Uterus (tissue), 4 donors: ENCODE results near the gene SMC1A. TPM values are rescaled to one million over a fixed set of nuclear protein-coding genes. Genes with fewer than 3 reads are reported as not detected.

Experiments used
- DNase-seq, 2 donors: peaks; one replicate each; pipeline ENCODE4 v3.0.0-alpha.2; 2019 to 2020
- H3K27ac ChIP-seq, 2 donors: fragments of 200-600 bp; sonication (generic); 1 replicate in 1 of 2; 2 replicates in 1 of 2; pipeline ENCODE4 v1.5.1; 2016 to 2018
- H3K27me3 ChIP-seq, 2 donors: fragments of 200-600 bp; sonication (generic); one replicate each; pipeline ENCODE4 v1.5.1; 2018 to 2019; ENCODE audit warnings: control low read depth in 1 of 2
- H3K36me3 ChIP-seq, 2 donors: fragments of 200-600 bp; sonication (generic); one replicate each; pipeline ENCODE4 v1.5.1; 2019; ENCODE audit warnings: control low read depth in 1 of 2
- H3K4me1 ChIP-seq, 2 donors: fragments of 200-600 bp; sonication (generic); one replicate each; pipeline ENCODE4 v1.5.1; 2018 to 2019; ENCODE audit warnings: control low read depth in 1 of 2
- H3K4me3 ChIP-seq, 2 donors: fragments of 200-600 bp; sonication (generic); 1 replicate in 1 of 2; 2 replicates in 1 of 2; pipeline ENCODE4 v1.5.1; 2018 to 2019; ENCODE audit warnings: mild to moderate bottlenecking in 1 of 2
- H3K9me3 ChIP-seq, 2 donors: fragments of 200-600 bp; sonication (generic); one replicate each; pipeline ENCODE4 v1.5.1; 2019; ENCODE audit warnings: control low read depth in 1 of 2
- POLR2A ChIP-seq, 2 donors: fragments of 450-650 bp; IDR thresholded peaks; one replicate each; pipeline ENCODE4 v1.6.1; 2016; ENCODE audit warnings: antibody characterized with exemption in 2 of 2, mild to moderate bottlenecking in 1 of 2, moderate library complexity in 1 of 2
- intact Hi-C: fragments of 100-400 bp; cut with DNase I; formaldehyde crosslinking; loops from one replicate; pipeline ENCODE4 v1.15.1; 2023; ENCODE audit warnings: low total_unique reads
- total RNA-seq, 4 donors: library from RNA; depleted of rRNA in 3 of 4; stranded (reverse); fragments of >200 nt in 3 of 4; gene quantifications; one replicate each; pipeline versions ENCODE4 v1.1.0 to v1.2.4, GENCODE V29; 2014 to 2023
- TF ChIP-seq, protein P1 (sequence below), 4 experiments: fragments of 200-600 bp in 2 of 4; fragments of 450-650 bp in 2 of 4; sonication (generic) in 2 of 4; IDR thresholded peaks; one replicate each; pipeline ENCODE4 v1.5.1; 2016 to 2019; ENCODE audit warnings: antibody characterized with exemption in 4 of 4, mild to moderate bottlenecking in 2 of 4, moderate library complexity in 1 of 4
- donor health status: DM: yes; HTN: yes; CAD: no.

SMC1A gene
- total RNA-seq, 4 donors from 2014 or later = 34.8 to 85.5 (median 40.8) TPM

DNA sequence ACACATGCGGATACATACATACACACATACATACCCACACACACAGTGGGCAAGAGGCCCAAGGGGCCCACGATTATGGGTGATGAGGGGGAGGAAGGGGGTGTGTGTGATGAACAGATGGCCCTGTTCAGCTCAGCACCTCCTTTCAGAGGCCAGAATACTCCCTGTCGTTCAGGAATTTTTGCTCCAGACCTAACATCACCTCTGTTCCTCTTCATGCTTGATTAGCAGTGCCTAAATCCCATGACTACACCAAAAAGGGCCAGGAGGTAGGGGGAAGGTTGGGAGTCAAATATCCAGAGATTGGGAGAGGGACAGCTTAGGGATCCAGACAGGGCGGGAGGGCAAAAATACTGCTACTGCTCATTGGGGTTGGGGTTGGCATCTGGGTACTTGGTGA is 42.7 kb downstream of the SMC1A start:
- H3K27ac ChIP-seq = no peak overlapping the region
- no peaks in the 10 kb centered on the region for H3K27me3 ChIP-seq
- DNase-seq = no peak
- TF ChIP-seq POLR2A (IDR thresholded peaks at IDR 0.05) = no peak
- TF ChIP-seq, protein P1, sequence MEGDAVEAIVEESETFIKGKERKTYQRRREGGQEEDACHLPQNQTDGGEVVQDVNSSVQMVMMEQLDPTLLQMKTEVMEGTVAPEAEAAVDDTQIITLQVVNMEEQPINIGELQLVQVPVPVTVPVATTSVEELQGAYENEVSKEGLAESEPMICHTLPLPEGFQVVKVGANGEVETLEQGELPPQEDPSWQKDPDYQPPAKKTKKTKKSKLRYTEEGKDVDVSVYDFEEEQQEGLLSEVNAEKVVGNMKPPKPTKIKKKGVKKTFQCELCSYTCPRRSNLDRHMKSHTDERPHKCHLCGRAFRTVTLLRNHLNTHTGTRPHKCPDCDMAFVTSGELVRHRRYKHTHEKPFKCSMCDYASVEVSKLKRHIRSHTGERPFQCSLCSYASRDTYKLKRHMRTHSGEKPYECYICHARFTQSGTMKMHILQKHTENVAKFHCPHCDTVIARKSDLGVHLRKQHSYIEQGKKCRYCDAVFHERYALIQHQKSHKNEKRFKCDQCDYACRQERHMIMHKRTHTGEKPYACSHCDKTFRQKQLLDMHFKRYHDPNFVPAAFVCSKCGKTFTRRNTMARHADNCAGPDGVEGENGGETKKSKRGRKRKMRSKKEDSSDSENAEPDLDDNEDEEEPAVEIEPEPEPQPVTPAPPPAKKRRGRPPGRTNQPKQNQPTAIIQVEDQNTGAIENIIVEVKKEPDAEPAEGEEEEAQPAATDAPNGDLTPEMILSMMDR (IDR thresholded peaks at IDR 0.05) = no peak
- H3K9me3 ChIP-seq = no peaks in the 10 kb centered on the region
- H3K4me3 ChIP-seq = no peak overlapping the region
- H3K4me1 ChIP-seq = no peaks in the 10 kb centered on the region
- intact Hi-C loops = no loop called here
- no peaks in the 10 kb centered on the region for H3K36me3 ChIP-seq

DNA sequence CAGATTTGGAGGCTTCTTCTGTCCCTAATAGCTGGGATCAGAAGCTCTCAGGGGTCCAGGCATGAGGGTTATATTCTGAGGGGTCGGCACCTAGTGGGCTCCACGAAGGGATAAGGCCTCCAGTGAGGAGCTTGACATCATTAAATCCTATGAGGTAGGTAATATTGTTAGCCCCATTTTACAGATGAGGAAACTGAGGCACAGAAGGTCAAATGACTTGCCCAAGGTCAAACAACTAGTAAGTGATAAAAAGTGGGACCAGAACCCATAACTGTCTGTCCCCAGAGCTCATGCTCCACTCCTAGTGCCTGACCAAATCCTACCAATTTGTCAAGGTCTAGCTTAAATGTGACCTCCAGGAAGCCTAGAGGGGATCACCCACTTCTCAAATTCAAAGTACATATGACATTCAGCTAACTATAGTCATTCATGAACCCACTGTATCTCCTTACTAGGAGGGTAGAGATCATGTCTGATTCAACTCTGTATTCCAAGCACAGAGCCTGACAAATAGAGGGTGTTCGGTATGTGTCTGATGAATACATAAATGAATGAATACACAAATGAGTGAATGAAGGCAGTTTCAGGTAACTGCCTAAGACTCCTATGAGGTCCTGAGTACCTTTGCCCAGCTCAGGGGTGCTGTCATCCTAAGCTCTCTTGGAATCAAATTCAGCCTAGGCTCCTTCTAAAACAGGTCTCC is 43.3 kb downstream of the SMC1A start:
- H3K4me3 ChIP-seq = no peak overlapping the region
- H3K4me1 ChIP-seq = no peaks in the 10 kb centered on the region
- DNase-seq = no peak
- no peak overlapping the region for H3K27ac ChIP-seq
- H3K36me3 ChIP-seq = no peaks in the 10 kb centered on the region
- H3K9me3 ChIP-seq = no peaks in the 10 kb centered on the region
- intact Hi-C loops = no loop called here
- TF ChIP-seq, protein P1 (IDR thresholded peaks at IDR 0.05) = no peak
- no peak for TF ChIP-seq POLR2A (IDR thresholded peaks at IDR 0.05)
- H3K27me3 ChIP-seq = no peaks in the 10 kb centered on the region

DNA sequence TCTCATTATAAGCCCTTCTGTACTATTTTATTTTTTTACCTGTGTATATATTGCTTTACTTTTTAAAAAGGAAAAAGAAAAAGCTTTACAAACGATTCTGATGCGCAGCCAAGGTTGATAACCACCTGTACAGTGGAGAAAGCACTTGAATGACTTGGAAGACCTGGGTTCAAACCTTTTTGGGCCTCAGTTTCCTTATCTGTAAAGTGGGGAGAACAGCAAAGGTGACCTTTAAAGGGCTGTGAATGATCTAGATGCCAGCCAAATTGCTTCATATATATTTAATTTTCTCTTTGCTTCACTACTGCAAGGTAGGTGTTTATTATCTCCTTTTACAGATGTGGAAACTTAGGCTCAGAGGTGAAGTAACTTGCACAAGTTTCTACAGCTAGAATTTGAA is 45.0 kb downstream of the SMC1A start:
- TF ChIP-seq, protein P1 (IDR thresholded peaks at IDR 0.05) = no peak
- TF ChIP-seq POLR2A (IDR thresholded peaks at IDR 0.05) = no peak
- intact Hi-C loops = no loop called here

DNA sequence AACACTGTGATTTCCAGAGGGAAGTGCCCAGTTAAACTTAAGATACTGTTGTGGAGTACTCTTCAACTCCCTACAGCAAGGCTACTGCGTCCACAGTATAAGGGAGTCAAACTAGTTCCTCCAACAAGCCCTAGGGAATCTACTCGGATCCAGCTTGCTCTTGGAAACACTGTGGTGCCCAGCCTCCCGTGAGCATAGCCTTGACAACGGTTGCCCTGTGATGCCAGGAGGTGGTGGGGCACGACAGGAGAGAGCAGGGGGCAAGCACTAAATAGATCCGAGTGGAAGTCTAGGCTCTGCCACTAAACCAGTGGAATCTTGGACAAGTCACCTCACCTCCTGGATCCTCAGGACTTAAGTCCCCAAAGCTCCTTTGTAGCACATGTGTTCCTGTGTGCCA is 45.6 kb downstream of the SMC1A start:
- Histone ChIP-seq H3K36me3 (no peaks in the 10 kb centered on the region), H3K9me3 (no peaks in the 10 kb centered on the region), H3K4me1 (no peaks in the 10 kb centered on the region), H3K4me3 (no peak overlapping the region), H3K27ac (no peak overlapping the region), H3K27me3 (no peaks in the 10 kb centered on the region)
- intact Hi-C loops = no loop called here
- TF ChIP-seq, protein P1 (IDR thresholded peaks at IDR 0.05) = no peak
- TF ChIP-seq POLR2A (IDR thresholded peaks at IDR 0.05) = no peak
- DNase-seq = no peak

More for the DNA sequence above, 45.0 kb downstream of the SMC1A start:
- DNase-seq = no peak
- Histone ChIP-seq H3K4me3 (no peak overlapping the region), H3K4me1 (no peaks in the 10 kb centered on the region), H3K9me3 (no peaks in the 10 kb centered on the region), H3K27ac (no peak overlapping the region), H3K27me3 (no peaks in the 10 kb centered on the region), H3K36me3 (no peaks in the 10 kb centered on the region)

DNA sequence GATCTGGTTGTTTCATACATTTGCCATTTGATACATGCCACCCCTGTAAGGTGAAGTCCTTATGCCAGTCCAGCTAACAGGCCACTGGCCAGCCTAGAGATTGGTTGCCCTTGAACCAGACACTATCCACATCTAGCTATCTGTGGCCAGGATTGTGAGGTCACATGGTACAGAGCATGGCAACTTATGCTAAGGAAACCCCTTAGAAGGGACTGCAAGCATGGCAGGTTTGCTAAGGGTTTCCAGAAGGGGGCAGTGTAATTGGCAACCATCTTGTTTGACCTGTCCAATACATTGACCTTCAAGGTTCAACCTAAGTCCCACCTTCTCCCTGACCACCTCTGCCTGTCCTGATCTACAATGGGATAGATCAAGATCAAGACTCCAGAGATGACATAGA is 47.5 kb downstream of the SMC1A start:
- Histone ChIP-seq H3K4me3 (no peak overlapping the region), H3K27ac (no peak overlapping the region), H3K4me1 (no peaks in the 10 kb centered on the region), H3K9me3 (no peaks in the 10 kb centered on the region), H3K36me3 (no peaks in the 10 kb centered on the region), H3K27me3 (no peaks in the 10 kb centered on the region)
- intact Hi-C loops = no loop called here
- TF ChIP-seq POLR2A (IDR thresholded peaks at IDR 0.05) = no peak
- TF ChIP-seq, protein P1 (IDR thresholded peaks at IDR 0.05) = no peak
- no peak for DNase-seq
